ENCODE results near the gene PSAT1. TPM values are rescaled to one million over a fixed set of nuclear protein-coding genes. Genes with fewer than 3 reads are reported as not detected.

The PSAT1 gene
- polyA plus RNA-seq, 12 donors, result 28.9 to 57.3 (median 40.1) TPM; not detected in 1

- DNase-seq, result no peak
These were observed 5.5 kb upstream of the PSAT1 start for GRCh38 chr9:78291240-78291925.

DNA sequence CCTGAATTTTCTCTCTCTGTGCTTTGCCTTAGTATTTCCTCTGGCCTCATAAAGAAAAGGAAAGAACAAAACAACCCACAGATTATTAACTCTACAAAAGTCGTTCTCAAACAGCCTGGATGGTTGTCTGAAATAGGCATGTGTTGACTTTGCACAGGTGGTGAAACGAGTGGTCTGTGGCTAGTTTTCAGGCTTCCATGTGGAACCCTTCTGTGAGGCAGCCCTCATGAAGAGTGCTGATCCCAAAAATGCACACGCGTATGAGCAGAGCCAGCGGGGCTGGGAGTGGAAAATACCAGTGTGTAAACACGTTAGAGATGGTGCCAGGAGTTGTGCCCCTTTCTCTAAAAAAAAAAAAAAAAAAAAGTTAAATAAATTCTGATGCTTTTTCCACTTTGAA is 4.9 kb upstream of the PSAT1 start:
- no peak for DNase-seq

DNA sequence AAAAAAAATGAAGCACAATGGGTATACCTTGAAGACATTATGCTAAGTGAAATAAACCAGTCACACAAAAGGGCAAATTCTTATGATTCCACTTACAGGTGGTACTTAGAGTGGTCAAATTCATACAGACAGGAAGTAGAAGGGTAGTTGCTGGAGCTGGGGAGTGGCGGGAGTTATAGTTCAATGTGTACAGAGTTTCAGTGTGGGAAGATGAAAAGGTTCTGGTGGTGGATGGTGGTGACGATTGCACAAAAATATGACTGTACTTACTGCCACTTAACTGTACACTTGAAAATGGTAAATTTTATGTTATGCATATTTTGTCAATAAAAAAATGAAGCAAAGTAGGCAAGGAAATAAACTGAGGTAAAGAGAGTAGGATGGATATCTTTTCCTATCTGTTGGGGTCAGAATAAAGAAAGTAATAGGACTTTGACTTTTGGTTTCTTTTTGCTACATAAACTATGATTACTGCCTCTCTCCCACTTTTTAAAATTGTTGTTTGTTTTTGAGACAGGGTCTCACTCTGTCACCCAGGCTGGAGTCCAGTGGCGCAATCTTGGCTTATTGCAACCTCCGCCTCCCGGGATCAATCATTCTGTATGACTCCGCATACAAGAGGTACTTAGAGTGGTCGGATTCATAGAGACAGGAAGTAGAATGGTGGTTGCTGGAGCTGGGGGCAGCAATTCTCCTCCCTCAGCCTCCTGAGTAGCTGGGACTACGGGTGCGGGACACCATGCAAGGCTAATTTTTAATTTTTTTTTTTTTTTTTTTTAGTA is 4.0 kb upstream of the PSAT1 start:
- DNase-seq, result no peak

DNA sequence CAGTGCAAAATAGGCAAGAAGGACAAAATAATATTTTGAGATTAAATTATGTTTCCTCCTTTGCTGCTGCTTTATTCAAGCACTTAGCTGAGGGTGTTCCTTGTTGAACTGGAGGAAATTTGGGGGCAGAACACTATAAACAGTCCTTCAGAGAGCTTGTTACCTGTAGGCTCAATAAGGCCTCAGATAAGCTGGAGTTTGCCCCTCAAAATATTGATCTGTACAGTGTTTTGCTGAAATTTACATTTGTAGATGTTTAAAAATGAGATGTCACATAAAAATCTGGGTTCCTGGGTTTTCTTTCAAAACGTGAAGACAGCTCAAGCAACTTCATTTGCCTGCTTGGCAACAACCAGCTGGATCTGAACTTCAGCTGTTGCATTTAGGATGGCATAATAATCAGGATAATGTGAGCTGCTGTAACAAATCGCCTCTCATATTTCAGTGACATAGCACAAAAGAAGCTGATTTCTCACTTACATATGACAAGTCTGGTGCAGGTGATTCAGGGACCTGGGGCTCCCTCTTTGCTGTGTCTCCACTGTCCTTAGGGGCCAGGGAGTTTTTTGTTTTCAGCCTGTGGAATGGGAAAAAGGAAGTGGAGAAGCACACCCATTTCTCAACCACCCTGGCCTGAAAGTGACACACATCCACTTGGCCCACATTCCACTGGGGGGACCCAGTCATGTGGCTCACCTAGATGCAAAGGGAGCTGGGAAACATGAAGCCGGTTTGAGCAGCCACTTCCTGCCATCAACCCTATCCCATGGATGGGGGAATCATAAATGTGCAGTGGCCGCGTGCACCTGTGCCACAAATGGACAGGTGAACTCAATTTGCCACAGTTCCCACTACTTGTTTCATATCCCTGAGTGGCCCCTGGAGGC is 2.4 kb upstream of the PSAT1 start:
- no peak for DNase-seq

GRCh38 chr9:78295177-78295575 is 1.7 kb upstream of the PSAT1 start:
- no peak for DNase-seq

- no peak for DNase-seq
These were observed 1.2 kb upstream of the PSAT1 start for GRCh38 chr9:78295731-78296130.

- DNase-seq, result peak; percentile 56
These were observed 578 bp upstream of the PSAT1 start for GRCh38 chr9:78296201-78296892.

DNA sequence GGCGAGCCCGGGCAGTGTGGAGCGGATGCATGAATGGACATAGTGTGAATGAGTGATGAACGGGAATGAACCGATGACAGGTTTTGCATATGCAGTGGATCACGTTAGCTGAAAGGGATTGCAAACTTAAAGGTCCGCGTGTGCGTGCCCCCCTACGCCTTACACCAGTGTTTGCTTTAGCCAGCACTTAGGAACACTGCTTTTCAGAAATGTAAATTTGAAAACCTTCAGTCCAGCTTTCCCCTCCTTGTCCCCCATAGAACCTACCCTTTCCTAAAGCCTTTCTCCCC is 692 bp downstream of the PSAT1 start:
- no peak for DNase-seq

GRCh38 chr9:78298046-78298765 is 1.3 kb downstream of the PSAT1 start:
- no peak for DNase-seq

GRCh38 chr9:78300209-78300608 is 3.3 kb downstream of the PSAT1 start:
- DNase-seq, result no peak

DNA sequence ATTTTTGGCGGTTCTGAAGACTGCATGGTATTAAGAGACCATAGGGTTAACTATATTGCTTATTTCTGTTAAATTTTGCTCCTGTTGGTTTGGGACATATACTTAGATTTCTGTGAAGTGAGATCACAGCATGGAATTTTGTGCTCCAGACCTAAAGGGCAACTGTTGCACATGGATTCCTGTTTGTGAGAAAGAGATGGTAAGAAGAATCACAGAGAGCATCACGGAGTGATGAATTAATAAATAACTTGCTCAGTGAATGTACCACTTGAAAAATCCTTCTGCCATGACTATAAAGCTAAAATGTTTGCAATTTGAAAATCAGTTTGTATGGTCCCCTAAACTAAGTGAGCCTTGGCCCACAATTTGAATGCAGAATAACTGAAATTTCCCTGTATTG is 4.5 kb downstream of the PSAT1 start:
- DNase-seq, result no peak

DNA sequence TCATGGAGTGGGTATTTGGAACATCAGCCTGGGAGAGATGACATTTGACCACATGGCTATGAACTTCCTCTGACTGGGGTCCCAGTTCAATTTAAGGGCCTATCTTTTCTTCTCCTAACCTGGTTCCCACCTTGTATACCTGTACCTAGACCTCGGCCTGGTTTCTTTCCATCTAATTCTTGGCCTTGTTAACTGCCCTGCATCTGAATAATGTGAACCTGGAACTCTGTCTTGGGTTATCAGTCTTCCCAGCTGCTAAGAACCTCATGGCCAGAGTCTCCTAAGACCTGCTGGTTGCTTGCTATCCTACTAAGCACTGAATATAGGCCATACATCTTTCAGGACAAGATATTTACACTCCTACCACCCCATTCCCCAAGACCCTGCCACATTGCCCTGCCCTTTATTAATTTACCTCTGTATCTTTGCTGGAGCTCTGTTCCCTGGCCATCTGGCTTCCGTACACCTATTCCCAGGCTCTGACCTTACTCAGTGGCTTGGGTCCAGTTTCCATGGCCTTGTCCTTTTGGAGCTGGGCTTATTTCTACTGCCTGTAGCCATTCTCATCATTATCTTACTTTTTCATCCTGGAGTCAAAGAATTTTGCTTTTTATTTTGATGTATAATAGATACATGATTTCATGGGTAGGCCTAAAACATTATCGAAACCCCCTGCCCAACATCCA is 6.6 kb downstream of the PSAT1 start:
- no peak for DNase-seq

- DNase-seq, result no peak
These were observed 7.4 kb downstream of the PSAT1 start for GRCh38 chr9:78304357-78304756.

- DNase-seq, result no peak
These were observed 9.5 kb downstream of the PSAT1 start for GRCh38 chr9:78306222-78307076.

DNA sequence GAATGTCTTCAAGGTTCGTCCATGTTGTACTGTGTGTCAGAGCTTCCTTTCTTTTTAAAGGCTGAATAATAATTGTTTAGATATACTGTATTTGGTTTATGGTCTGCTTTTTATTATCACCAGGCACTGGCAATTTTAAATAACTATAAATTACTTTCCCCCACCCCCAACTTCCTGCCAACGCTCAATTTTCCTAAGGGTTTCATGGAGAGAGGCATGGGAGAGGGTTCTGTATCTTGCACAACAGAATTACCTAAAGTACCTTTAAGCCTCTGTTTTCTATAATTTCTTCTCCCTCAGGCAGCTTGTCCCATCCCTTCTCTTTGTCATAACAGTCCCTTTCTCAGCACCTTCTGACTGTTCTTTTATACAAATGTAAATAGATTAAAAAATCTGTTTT is 10.4 kb downstream of the PSAT1 start:
- DNase-seq, result no peak

GRCh38 chr9:78309066-78309465 is 12.1 kb downstream of the PSAT1 start:
- DNase-seq, result no peak

DNA sequence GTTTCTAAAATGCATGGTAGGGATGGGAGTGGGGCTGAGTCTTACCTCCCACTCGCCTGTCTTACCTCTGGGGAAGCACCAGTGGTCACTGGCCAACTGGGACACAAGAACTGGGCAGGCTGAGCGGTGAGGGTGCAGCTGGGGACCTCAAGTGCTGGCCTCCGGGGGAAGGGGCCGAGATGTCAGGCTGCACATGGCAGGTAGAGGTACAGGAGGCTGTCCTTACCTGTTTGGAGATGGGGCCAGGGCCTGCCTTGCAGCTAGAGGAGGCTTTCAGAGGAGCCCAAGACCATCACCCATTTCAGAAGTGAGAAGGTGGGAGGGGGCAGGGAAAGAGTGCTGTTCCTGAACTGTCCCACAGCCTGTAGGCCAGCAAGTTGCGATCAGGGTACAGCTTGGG is 14.2 kb downstream of the PSAT1 start:
- no peak for DNase-seq

DNA sequence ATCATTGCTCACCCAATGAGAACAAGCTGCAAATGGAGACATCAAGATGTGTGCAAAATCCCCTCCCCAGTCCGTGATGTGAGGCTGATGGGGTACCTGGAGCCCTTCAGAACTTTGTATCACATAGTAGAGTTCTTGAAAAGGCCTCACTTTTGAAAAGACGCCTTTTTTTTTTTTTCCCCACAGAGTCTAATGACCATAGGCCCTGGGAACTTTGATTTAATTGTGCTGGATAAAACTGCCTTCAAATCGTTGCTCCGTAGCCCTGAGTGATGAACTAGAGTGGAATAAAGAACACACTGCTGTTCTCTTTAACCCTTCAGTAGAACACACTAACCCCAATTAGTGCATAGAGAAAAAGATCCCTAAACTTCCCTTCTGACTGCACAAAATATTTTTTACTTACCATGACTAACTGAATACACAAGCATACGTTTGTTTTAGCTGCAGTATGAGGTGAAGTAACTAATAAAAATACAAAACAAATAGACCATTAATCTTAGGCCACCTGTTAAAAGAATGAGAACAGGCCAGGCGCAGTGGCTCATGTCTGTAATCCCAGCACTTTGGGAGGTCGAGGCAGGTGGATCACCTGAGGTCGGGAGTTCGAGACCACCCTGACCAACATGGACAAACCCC is 15.1 kb downstream of the PSAT1 start:
- DNase-seq, result no peak

DNA sequence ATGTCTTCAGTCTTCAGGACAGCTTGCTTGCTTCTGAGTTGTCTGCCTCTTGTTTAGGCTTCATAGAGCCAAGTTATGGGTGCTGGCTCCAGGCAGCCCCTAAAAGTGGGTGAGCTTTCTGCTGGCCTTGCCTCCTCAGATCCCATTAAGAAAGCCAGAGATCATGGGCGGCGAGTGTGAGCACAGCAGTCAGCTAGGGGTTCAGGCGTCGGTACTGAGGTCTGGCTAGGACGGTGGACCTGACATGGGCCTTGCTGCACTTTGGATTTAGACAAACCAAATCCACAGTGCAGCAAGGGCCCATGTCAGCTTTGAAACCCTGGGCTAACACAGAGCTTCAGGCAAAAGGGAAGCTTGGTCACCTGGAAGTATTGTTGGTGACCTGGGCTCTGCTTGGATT is 17.6 kb downstream of the PSAT1 start:
- DNase-seq, result no peak
